ENCODE measurements around the gene SAFB2.

GRCh38 chr19:5541456-5541855 is 81.1 kb downstream of the SAFB2 start:
- TF ChIP-seq, protein P1, sequence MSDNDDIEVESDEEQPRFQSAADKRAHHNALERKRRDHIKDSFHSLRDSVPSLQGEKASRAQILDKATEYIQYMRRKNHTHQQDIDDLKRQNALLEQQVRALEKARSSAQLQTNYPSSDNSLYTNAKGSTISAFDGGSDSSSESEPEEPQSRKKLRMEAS (IDR thresholded peaks at IDR 0.05; ENCODE audit: low read depth), result no peak
- TF ChIP-seq SIN3A (IDR thresholded peaks at IDR 0.05; ENCODE audit: borderline replicate concordance, low read depth, low read length) (no peak), EZH2phosphoT487 (IDR thresholded peaks at IDR 0.05; ENCODE audit: borderline replicate concordance, low read depth) (no peak), TAF1 (IDR thresholded peaks at IDR 0.05; ENCODE audit: borderline replicate concordance, low read depth, low read length) (no peak), CTCF (IDR thresholded peaks at IDR 0.05) (no peak), GABPA (IDR thresholded peaks at IDR 0.05; ENCODE audit: low read depth) (no peak), REST (IDR thresholded peaks at IDR 0.05; ENCODE audit: low read depth, low read length) (no peak), JUND (IDR thresholded peaks at IDR 0.05) (no peak), RXRA (IDR thresholded peaks at IDR 0.05; ENCODE audit: borderline replicate concordance, low read depth) (no peak)
- TF ChIP-seq, protein P2, sequence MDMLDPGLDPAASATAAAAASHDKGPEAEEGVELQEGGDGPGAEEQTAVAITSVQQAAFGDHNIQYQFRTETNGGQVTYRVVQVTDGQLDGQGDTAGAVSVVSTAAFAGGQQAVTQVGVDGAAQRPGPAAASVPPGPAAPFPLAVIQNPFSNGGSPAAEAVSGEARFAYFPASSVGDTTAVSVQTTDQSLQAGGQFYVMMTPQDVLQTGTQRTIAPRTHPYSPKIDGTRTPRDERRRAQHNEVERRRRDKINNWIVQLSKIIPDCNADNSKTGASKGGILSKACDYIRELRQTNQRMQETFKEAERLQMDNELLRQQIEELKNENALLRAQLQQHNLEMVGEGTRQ (IDR thresholded peaks at IDR 0.05; ENCODE audit: borderline replicate concordance, low read depth, low read length), result no peak
